Lower lobe of right lung (tissue), 2 donors: ENCODE results near the gene URM1. TPM values are rescaled to one million over a fixed set of nuclear protein-coding genes. Genes with fewer than 3 reads are reported as not detected.

Source experiments
- ATAC-seq, 2 donors: fragments of 200-7000 bp; cut with Tn5 transposase; one replicate each; pipeline ENCODE4 v1.9.1; 2020 to 2022; ENCODE audit warnings: mild to moderate bottlenecking in 2 of 2, moderate library complexity in 2 of 2
- DNase-seq: peaks from one replicate; pipeline ENCODE4 v3.0.0-alpha.2; 2020
- H3K27ac ChIP-seq: fragments of 200-600 bp; one replicate; pipeline ENCODE4 v1.8.0; 2022
- H3K27me3 ChIP-seq: fragments of 200-600 bp; one replicate; pipeline ENCODE4 v1.8.0; 2022; ENCODE audit warnings: low read depth
- H3K36me3 ChIP-seq: fragments of 200-600 bp; one replicate; pipeline ENCODE4 v1.8.0; 2022; ENCODE audit warnings: mild to moderate bottlenecking
- H3K4me1 ChIP-seq: fragments of 200-600 bp; one replicate; pipeline ENCODE4 v1.8.0; 2022
- H3K4me3 ChIP-seq: fragments of 200-600 bp; one replicate; pipeline ENCODE4 v1.8.0; 2022; ENCODE audit warnings: mild to moderate bottlenecking
- H3K9me3 ChIP-seq: fragments of 200-600 bp; one replicate; pipeline ENCODE4 v1.8.0; 2022
- CTCF ChIP-seq: fragments of 200-600 bp; IDR thresholded peaks from one replicate; pipeline ENCODE4 v1.8.0; 2022; ENCODE audit warnings: antibody characterized with exemption, mild to moderate bottlenecking
- intact Hi-C: fragments of 100-400 bp; cut with DNase I; formaldehyde crosslinking; loops from one replicate; pipeline ENCODE4 v1.11.0; 2022
- total RNA-seq: library from RNA; stranded (reverse); fragmentation: NEBNext Ultra II Directional; extraction: Animal tissue kit (Norgen Biotek cat#: 25700); gene quantifications from one replicate; pipeline ENCODE4 v1.2.1, GENCODE V29; 2021
- donor health status: DM: no; HTN: yes; CAD: no; lungs with severe emphysema.

Gene URM1
- total RNA-seq, 1 donor from 2014 or later, result 49.0 TPM

GRCh38 chr9:128383791-128384190, 12.6 kb downstream of the URM1 start:
- intact Hi-C loops, result no loop called here
- no peaks in the 10 kb centered on the region for H3K27me3 ChIP-seq
- H3K27ac ChIP-seq, result no peak overlapping the region
- no peaks in the 10 kb centered on the region for H3K9me3 ChIP-seq
- no peak overlapping the region for H3K4me3 ChIP-seq
- peaks cover 84% of the 10 kb centered on the region for H3K36me3 ChIP-seq
- ATAC-seq, result no peak
- H3K4me1 ChIP-seq, result no peaks in the 10 kb centered on the region
- TF ChIP-seq CTCF, result no peak
- DNase-seq, result no peak

- H3K9me3 ChIP-seq, result no peaks in the 10 kb centered on the region
- H3K36me3 ChIP-seq, result peaks cover 84% of the 10 kb centered on the region
- no peak for TF ChIP-seq CTCF
- H3K27ac ChIP-seq, result no peak overlapping the region
- intact Hi-C loops, result no loop called here
- H3K4me1 ChIP-seq, result no peaks in the 10 kb centered on the region
- DNase-seq, result no peak
- H3K4me3 ChIP-seq, result no peak overlapping the region
- H3K27me3 ChIP-seq, result no peaks in the 10 kb centered on the region
- ATAC-seq, result no peak
These were observed 13.8 kb downstream of the URM1 start for GRCh38 chr9:128384801-128385495.

- Histone ChIP-seq H3K4me1 (no peaks in the 10 kb centered on the region), H3K27ac (no peak overlapping the region), H3K9me3 (no peaks in the 10 kb centered on the region), H3K36me3 (peaks cover 83% of the 10 kb centered on the region), H3K4me3 (no peak overlapping the region), H3K27me3 (no peaks in the 10 kb centered on the region)
- DNase-seq (no peak), ATAC-seq (no peak)
- intact Hi-C loops, result no loop called here
- no peak for TF ChIP-seq CTCF
These were observed 14.6 kb downstream of the URM1 start for GRCh38 chr9:128385496-128386460.

GRCh38 chr9:128388150-128388549, 17.0 kb downstream of the URM1 start:
- Histone ChIP-seq H3K4me1 (no peaks in the 10 kb centered on the region), H3K9me3 (no peaks in the 10 kb centered on the region), H3K27ac (no peak overlapping the region), H3K4me3 (no peak overlapping the region), H3K27me3 (no peaks in the 10 kb centered on the region), H3K36me3 (peaks cover 78% of the 10 kb centered on the region)
- TF ChIP-seq CTCF, result no peak
- intact Hi-C loops, result no loop called here
- ATAC-seq (no peak), DNase-seq (no peak)

GRCh38 chr9:128389395-128390149, 18.4 kb downstream of the URM1 start:
- TF ChIP-seq CTCF, result no peak
- Histone ChIP-seq H3K9me3 (no peaks in the 10 kb centered on the region), H3K4me1 (no peaks in the 10 kb centered on the region), H3K27me3 (no peaks in the 10 kb centered on the region), H3K36me3 (peaks cover 69% of the 10 kb centered on the region), H3K4me3 (no peak overlapping the region), H3K27ac (no peak overlapping the region)
- peak; percentile 63 for DNase-seq
- intact Hi-C loops, result no loop called here
- ATAC-seq, result peak; percentile 74 to 89
